BLaER1 treated with 17β-estradiol and CSF1 and Interleukin-3, amounts not matched to agents 10 nM and 100 nM (cell line): ENCODE measurements around the gene CRHBP.
"Not testable (repeated sequence)": the region's sequence is repeated elsewhere in the genome, so short reads cannot be mapped to it uniquely, and the experiment has no call there.

Experiments used
- H3K27ac ChIP-seq, 11 experiments: shearing (Covaris generic); formaldehyde crosslinking; 2 replicates each; pipeline ENCODE4 v1.8.1; 2022
- H3K27me3 ChIP-seq, 11 experiments: shearing (Covaris generic); formaldehyde crosslinking; 2 replicates each; pipeline ENCODE4 v1.8.1; 2022
- H3K36me3 ChIP-seq, 11 experiments: shearing (Covaris generic); formaldehyde crosslinking; 2 replicates each; pipeline ENCODE4 v1.8.1; 2022
- H3K4me1 ChIP-seq, 10 experiments: shearing (Covaris generic); formaldehyde crosslinking; 2 replicates each; pipeline ENCODE4 v1.8.1; 2022
- H3K4me2 ChIP-seq, 11 experiments: shearing (Covaris generic); formaldehyde crosslinking; 2 replicates each; pipeline ENCODE4 v1.8.1; 2022
- H3K4me3 ChIP-seq, 10 experiments: shearing (Covaris generic); formaldehyde crosslinking; 2 replicates each; pipeline ENCODE4 v1.8.1; 2022
- H3K9ac ChIP-seq, 11 experiments: shearing (Covaris generic); formaldehyde crosslinking; 2 replicates each; pipeline ENCODE4 v1.8.1; 2022
- H3K9me3 ChIP-seq, 11 experiments: shearing (Covaris generic); formaldehyde crosslinking; replicated peaks in 1 of 11; 2 replicates each; pipeline ENCODE4 v1.8.1; 2022
- H4K20me1 ChIP-seq, 11 experiments: shearing (Covaris generic); formaldehyde crosslinking; 2 replicates each; pipeline ENCODE4 v1.8.1; 2022
- Cebpa-rat ChIP-seq, 11 experiments: shearing (Covaris generic); IDR thresholded peaks; 2 replicates each; pipeline ENCODE4 v1.8.1; 2022

The CRHBP gene

GRCh38 chr5:76952795-76953536 is at the start of gene CRHBP:
Gene CRHBP (plus strand): TSS chr5:76953045. CDS start chr5:76953135, 90 bp downstream.
- Histone ChIP-seq H3K9me3 (peaks cover 11 to 22% (median 18%) of the 10 kb centered on the region in 11 experiments; a peak in 21 of 22 replicates), H3K27me3 (no peaks in the 10 kb centered on the region; a peak in 1 of 22 replicates), H3K36me3 (no peaks in the 10 kb centered on the region), H3K4me2 (no peak within 1 kb of the TSS), H3K9ac (no peak within 1 kb of the TSS), H3K27ac (no peak within 1 kb of the TSS), H3K4me3 (no peak within 1 kb of the TSS), H3K4me1 (peaks cover 0 to 9% (median 0%) of the 10 kb centered on the region in 10 experiments; a peak in 6 of 20 replicates), H4K20me1 (no peaks in the 10 kb centered on the region)
- TF ChIP-seq Cebpa-rat (IDR thresholded peaks at IDR 0.05): no peak

- no peak overlapping the region for H3K4me2 ChIP-seq
- H3K36me3 ChIP-seq: no peaks in the 10 kb centered on the region
- no peak overlapping the region for H3K27ac ChIP-seq
- H3K27me3 ChIP-seq: no peaks in the 10 kb centered on the region
- H3K4me1 ChIP-seq: peaks cover 0 to 5% (median 0%) of the 10 kb centered on the region in 10 experiments; a peak in 1 of 20 replicates
- H3K9me3 ChIP-seq: peaks cover 0 to 14% (median 7%) of the 10 kb centered on the region in 11 experiments; a peak in 8 of 22 replicates
- no peak for TF ChIP-seq Cebpa-rat (IDR thresholded peaks at IDR 0.05)
- no peaks in the 10 kb centered on the region for H4K20me1 ChIP-seq
- no peak overlapping the region for H3K9ac ChIP-seq
- no peak overlapping the region for H3K4me3 ChIP-seq
Measured at GRCh38 chr5:76908166-76908565, 44.7 kb upstream of the CRHBP start.

GRCh38 chr5:76910344-76910933 is 42.4 kb upstream of the CRHBP start:
- H3K9me3 ChIP-seq: peaks cover 18 to 30% (median 20%) of the 10 kb centered on the region in 11 experiments
- H3K4me1 ChIP-seq, H3K9ac ChIP-seq, H3K36me3 ChIP-seq, H3K27me3 ChIP-seq, H3K4me3 ChIP-seq, H3K27ac ChIP-seq, H4K20me1 ChIP-seq, H3K4me2 ChIP-seq: not testable (repeated sequence)

- H4K20me1 ChIP-seq, H3K27me3 ChIP-seq, H3K4me1 ChIP-seq, H3K27ac ChIP-seq, H3K4me3 ChIP-seq, H3K4me2 ChIP-seq, H3K36me3 ChIP-seq, H3K9ac ChIP-seq: not testable (repeated sequence)
- H3K9me3 ChIP-seq: peaks cover 19 to 35% (median 24%) of the 10 kb centered on the region in 11 experiments
Measured at GRCh38 chr5:76914671-76915070, 38.2 kb upstream of the CRHBP start.

- TF ChIP-seq Cebpa-rat (IDR thresholded peaks at IDR 0.05): no peak
- no peak overlapping the region for H3K4me2 ChIP-seq
- no peaks in the 10 kb centered on the region for H3K36me3 ChIP-seq
- H3K27me3 ChIP-seq: no peaks in the 10 kb centered on the region
- no peak overlapping the region for H3K4me3 ChIP-seq
- no peaks in the 10 kb centered on the region for H3K4me1 ChIP-seq
- peaks cover 19 to 28% (median 22%) of the 10 kb centered on the region in 11 experiments for H3K9me3 ChIP-seq
- no peaks in the 10 kb centered on the region for H4K20me1 ChIP-seq
- H3K9ac ChIP-seq: no peak overlapping the region
- H3K27ac ChIP-seq: no peak overlapping the region
Measured at GRCh38 chr5:76918539-76918938, 34.3 kb upstream of the CRHBP start.

- Histone ChIP-seq H4K20me1 (no peaks in the 10 kb centered on the region), H3K9ac (no peak overlapping the region), H3K27ac (no peak overlapping the region), H3K36me3 (no peaks in the 10 kb centered on the region), H3K4me2 (no peak overlapping the region), H3K4me3 (no peak overlapping the region), H3K4me1 (no peaks in the 10 kb centered on the region), H3K9me3 (peaks cover 0 to 8% (median 3%) of the 10 kb centered on the region in 11 experiments; a peak in 8 of 22 replicates), H3K27me3 (no peaks in the 10 kb centered on the region)
- no peak for TF ChIP-seq Cebpa-rat (IDR thresholded peaks at IDR 0.05)
Measured at GRCh38 chr5:76920491-76920890, 32.4 kb upstream of the CRHBP start.

- Histone ChIP-seq H3K9me3 (no peaks in the 10 kb centered on the region), H3K4me2 (no peak overlapping the region), H3K27me3 (no peaks in the 10 kb centered on the region), H3K36me3 (no peaks in the 10 kb centered on the region), H3K9ac (no peak overlapping the region), H3K4me1 (no peaks in the 10 kb centered on the region), H3K27ac (no peak overlapping the region), H4K20me1 (no peaks in the 10 kb centered on the region), H3K4me3 (no peak overlapping the region)
- TF ChIP-seq Cebpa-rat (IDR thresholded peaks at IDR 0.05): no peak
Measured at GRCh38 chr5:76926329-76927105, 26.3 kb upstream of the CRHBP start.

GRCh38 chr5:76927961-76928360 is 24.9 kb upstream of the CRHBP start:
- H3K4me2 ChIP-seq: no peak overlapping the region
- H3K27me3 ChIP-seq: no peaks in the 10 kb centered on the region
- no peaks in the 10 kb centered on the region for H3K9me3 ChIP-seq
- no peaks in the 10 kb centered on the region for H3K4me1 ChIP-seq
- H4K20me1 ChIP-seq: no peaks in the 10 kb centered on the region
- no peak overlapping the region for H3K27ac ChIP-seq
- no peak overlapping the region for H3K9ac ChIP-seq
- TF ChIP-seq Cebpa-rat (IDR thresholded peaks at IDR 0.05): no peak
- no peaks in the 10 kb centered on the region for H3K36me3 ChIP-seq
- no peak overlapping the region for H3K4me3 ChIP-seq

GRCh38 chr5:76930083-76930482 is 22.8 kb upstream of the CRHBP start:
- no peak overlapping the region for H3K4me3 ChIP-seq
- no peak overlapping the region for H3K9ac ChIP-seq
- H3K4me1 ChIP-seq: no peaks in the 10 kb centered on the region
- H3K27ac ChIP-seq: no peak overlapping the region
- no peaks in the 10 kb centered on the region for H4K20me1 ChIP-seq
- H3K4me2 ChIP-seq: no peak overlapping the region
- H3K9me3 ChIP-seq: no peaks in the 10 kb centered on the region
- H3K36me3 ChIP-seq: no peaks in the 10 kb centered on the region
- no peaks in the 10 kb centered on the region for H3K27me3 ChIP-seq
- TF ChIP-seq Cebpa-rat (IDR thresholded peaks at IDR 0.05): no peak
